Stimulated activated CD8-positive, alpha-beta memory T cell treated with anti-CD3 and anti-CD28 coated beads, Interleukin-7, amount 100 ng/mL, for 24 hours (primary cell): ENCODE data around the gene SIMC1.

Source experiments
- DNase-seq: peaks from one replicate; pipeline ENCODE4 v3.0.0-alpha.2; 2020; ENCODE audit warnings: low read depth

SIMC1 gene

GRCh38 chr5:176364765-176365350, 126.6 kb downstream of the SIMC1 start:
- no peak for DNase-seq

- no peak for DNase-seq
These were observed 127.4 kb downstream of the SIMC1 start, which contains the start of gene ARL10 for GRCh38 chr5:176365351-176366231. Gene ARL10 (plus strand): TSS chr5:176365487. CDS start chr5:176365564, 77 bp downstream.

GRCh38 chr5:176366232-176366894, 128.1 kb downstream of the SIMC1 start:
- DNase-seq: no peak

GRCh38 chr5:176368726-176369125, 130.5 kb downstream of the SIMC1 start:
- no peak for DNase-seq

- DNase-seq: no peak
These were observed 131.9 kb downstream of the SIMC1 start for GRCh38 chr5:176369934-176370711.

- no peak for DNase-seq
These were observed 133.7 kb downstream of the SIMC1 start for GRCh38 chr5:176371621-176372539.

- DNase-seq: no peak
These were observed 135.0 kb downstream of the SIMC1 start for GRCh38 chr5:176373100-176373818.

GRCh38 chr5:176379881-176380280, 141.7 kb downstream of the SIMC1 start:
- no peak for DNase-seq

- no peak for DNase-seq
These were observed 143.2 kb downstream of the SIMC1 start for GRCh38 chr5:176381423-176381822.

- no peak for DNase-seq
These were observed 143.8 kb downstream of the SIMC1 start for GRCh38 chr5:176381979-176382378.

GRCh38 chr5:176382721-176383120, 144.5 kb downstream of the SIMC1 start:
- no peak for DNase-seq

- no peak for DNase-seq
These were observed 145.2 kb downstream of the SIMC1 start for GRCh38 chr5:176383248-176383905.

- DNase-seq: no peak
These were observed 145.7 kb downstream of the SIMC1 start for GRCh38 chr5:176383961-176384360.

- DNase-seq: no peak
These were observed 146.2 kb downstream of the SIMC1 start for GRCh38 chr5:176384366-176384930.

GRCh38 chr5:176384991-176385390, 146.8 kb downstream of the SIMC1 start:
- DNase-seq: no peak

GRCh38 chr5:176386491-176386890, 148.3 kb downstream of the SIMC1 start:
- DNase-seq: no peak

- no peak for DNase-seq
These were observed 149.2 kb downstream of the SIMC1 start for GRCh38 chr5:176387384-176387925.

- DNase-seq: no peak
These were observed 149.8 kb downstream of the SIMC1 start for GRCh38 chr5:176388003-176388443.
